ENCODE results near the gene KCNN4.

- TF ChIP-seq CTCF (IDR thresholded peaks at IDR 0.05 in 4 of 5, conservative IDR thresholded peaks at IDR 0.05 in 1 of 5) (no peak), POLR2A (IDR thresholded peaks at IDR 0.05) (no peak)
Measured at GRCh38 chr19:43775299-43775890, 5.4 kb downstream of the KCNN4 start.

All from gastrocnemius medialis (tissue), 4 donors.